NCI-H128 (cell line): Measurements from ENCODE around the gene CACNA1F.

Experiments
- DNase-seq: peaks from one replicate; lab custom pipeline; 2025; ENCODE audit not compliant: unreplicated experiment; lab: John Stamatoyannopoulos, UW

CACNA1F gene

DNA sequence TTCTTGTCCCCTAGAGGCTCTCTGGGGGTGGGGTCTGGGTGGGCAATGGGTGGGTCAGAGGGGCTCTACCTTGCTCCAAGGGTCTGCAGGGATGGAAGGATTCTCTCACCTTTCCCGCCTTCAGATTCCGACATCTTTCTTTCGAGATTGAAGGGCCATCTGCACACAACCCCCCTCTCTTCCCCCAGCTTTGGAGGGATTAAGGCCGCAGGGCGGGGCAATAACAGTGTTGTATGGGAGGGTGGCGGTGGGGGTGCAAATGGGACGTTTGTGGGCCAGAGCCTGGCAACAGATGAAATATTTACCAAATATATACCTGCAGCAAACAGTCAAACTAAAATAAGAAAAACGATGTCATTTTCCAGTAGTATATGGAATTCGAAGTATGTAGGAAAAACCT is at the start of gene CACNA1F:
Gene CACNA1F (minus strand): TSS at position 165 of the 400 bp plus-strand sequence. CDS start 31 bp downstream, at position 134.
- DNase-seq, result no peak

DNA sequence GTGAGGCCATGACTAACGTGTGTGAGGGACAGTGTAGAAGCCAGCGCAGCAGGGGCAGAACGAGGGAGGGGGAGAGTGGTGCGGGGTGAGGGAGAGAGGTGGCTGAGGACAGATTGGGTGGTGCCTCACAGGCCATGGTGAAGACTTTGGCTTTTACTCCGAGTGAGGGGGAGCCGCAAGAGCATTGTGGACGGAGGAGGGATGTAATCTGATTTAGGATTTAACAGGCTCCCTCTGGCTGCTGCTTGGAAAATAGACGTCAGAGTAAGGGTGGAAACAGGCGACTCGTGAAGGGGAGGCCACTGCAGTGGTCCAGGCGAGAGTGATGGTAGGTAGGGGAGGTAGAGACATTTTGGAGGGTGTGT is 49.5 kb upstream of the CACNA1F start:
- DNase-seq, result no peak

DNA sequence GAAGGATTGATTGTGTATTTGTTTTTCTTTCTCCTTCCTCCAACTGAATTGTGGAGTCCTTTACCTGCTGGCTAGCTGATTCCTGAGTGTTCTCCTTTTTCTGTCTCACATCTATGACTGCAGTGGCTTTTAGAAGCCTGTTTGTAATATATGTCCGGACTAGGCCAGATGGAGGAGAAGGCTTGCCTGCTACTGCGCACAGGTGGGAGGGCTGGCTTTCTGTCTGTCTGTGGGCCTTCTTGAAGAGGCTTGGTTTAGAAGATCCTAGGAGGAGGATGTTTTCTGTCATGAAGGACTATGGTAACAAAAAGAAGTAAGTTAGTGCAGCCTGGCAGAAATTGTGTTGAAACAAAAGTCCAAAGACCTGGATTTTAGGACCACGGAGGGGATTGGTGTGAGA is 44.9 kb upstream of the CACNA1F start:
- DNase-seq, result no peak

DNA sequence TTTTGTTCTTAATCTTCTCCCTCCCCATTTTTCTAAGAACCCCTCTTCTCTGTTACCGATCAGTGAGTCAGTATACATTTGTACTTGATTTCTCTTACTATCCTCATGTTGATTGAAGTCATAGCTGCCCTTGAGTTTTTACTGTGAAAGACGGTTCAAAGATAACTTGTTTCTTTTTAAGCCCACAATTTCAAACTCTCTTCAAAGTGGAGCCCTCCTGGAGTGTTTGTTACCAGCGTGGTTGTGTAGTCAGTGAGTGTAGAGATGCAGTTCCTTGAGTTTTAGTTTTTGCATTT is 44.3 kb upstream of the CACNA1F start:
- no peak for DNase-seq

DNA sequence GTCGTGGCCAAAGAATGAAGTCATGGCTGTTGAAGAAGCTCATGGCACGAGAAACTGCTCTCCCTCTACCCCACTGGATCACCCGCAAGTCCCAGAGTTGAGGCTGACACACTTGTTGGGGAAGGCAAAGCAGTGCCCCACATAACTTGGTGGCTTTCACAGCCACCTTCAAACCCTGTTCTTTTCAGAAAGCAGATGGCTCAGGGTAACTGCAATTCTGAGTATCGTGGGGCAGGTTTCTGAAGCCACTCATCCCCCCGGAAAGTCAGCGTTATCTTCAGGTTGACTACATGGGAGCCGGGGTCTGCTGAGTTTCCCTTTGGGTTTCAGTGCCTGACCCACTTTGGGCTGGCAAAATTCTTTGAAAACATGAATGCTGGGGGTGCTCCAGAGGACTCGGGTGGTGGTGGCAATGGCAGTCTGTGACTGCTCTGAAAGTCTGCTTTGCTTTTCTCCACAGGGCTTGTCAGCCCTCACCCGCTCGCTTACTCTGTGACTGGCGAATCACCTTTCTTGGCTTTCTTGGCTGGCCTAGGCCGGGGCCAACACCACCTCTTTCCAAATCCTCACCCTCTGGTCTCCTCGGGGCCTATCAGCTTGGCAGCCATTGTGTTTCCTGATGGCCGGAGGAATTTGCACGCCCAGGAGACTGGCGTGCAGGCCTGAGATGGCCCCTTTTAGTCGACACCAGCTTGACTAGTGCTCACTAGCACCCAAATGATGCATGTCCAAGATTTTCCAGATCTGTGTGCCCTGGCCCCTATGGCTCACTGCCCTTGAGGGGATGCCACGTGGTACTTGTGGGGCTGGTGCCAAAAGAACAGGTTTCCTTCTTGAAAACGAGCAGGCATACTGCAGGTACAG is 43.8 kb upstream of the CACNA1F start:
- DNase-seq, result no peak

DNA sequence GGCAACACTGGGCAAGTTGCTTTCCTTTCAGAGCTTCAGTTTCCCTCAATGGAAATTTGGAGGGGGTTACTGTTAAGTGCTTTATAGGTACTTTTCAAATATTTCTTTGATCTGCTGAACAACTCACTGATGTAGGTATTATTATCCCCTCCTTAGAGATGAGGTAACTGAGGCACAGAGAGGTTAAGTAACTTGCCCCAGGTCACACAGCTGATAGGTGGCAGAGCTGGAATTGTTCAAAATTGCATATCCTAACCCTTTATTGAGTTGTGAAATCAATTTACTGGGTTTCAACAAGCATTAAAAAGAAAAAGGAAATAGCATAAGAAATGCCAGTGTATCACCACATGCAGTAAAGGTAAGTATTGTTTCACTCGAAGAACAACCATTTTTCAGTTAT is 43.1 kb upstream of the CACNA1F start:
- DNase-seq, result no peak

DNA sequence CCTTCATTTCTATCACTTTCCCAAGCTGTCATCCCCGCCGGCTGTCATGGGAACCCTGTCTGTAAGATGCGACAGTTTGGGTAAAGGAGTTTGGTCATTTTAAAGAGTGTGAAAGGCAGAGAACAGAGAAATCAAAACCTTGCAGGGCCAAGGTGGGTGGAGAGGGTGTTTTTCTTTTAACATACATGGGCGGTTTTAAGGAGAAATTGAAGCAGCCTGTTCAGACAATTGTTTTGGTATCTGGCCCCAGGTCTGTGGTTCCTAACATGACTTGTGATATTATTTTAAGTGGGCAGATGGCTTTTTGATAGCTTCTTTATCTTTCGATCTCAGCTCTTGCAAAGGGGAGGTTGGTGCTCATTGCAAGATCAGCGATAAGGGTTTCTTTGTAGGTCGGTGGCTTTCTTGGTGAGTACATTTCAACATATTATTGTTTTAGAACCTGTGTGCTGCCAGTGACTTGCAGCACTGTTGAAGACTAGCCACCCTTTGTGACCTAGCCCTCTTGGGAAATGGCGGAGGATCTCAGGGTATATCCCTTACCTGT is 40.1 kb upstream of the CACNA1F start:
- no peak for DNase-seq

DNA sequence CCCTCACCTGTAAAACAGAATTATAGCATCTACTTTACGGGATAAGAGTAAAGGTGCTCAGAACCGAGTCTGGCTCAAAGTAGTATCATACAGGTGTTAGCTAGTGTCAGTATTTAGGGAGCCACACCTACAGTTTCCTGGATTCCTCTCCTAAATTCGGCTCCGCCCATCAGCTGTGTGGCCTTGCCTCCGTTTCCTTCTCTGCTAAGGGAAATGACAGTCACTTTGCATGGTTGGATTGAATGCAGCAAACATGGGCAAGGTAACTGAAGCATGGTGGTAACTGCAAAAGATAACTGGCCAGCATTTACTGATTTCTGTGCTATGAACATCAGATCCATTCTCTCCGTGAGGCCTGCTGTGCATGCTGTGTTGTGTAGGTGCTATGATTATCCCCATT is 39.3 kb upstream of the CACNA1F start:
- DNase-seq, result no peak

DNA sequence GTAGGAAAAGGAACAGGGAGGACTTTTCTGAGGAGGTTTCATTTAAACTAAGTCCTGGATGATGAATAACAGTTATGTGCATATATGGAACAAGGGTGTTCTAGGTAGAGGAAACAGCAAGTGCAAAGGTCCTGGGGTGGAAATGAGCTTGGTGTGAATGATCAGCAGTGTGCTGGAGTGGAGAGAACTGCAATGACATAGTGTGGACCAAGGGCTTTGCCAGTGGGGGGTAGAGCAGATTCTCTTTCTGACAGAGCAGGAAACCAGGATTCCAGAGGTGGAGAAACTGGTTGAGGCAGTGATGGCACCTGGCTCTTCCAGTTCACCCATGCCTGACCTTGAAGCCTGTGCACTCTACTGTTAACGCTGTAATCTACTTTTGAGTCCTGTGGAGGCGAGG is 38.2 kb upstream of the CACNA1F start:
- DNase-seq, result no peak

DNA sequence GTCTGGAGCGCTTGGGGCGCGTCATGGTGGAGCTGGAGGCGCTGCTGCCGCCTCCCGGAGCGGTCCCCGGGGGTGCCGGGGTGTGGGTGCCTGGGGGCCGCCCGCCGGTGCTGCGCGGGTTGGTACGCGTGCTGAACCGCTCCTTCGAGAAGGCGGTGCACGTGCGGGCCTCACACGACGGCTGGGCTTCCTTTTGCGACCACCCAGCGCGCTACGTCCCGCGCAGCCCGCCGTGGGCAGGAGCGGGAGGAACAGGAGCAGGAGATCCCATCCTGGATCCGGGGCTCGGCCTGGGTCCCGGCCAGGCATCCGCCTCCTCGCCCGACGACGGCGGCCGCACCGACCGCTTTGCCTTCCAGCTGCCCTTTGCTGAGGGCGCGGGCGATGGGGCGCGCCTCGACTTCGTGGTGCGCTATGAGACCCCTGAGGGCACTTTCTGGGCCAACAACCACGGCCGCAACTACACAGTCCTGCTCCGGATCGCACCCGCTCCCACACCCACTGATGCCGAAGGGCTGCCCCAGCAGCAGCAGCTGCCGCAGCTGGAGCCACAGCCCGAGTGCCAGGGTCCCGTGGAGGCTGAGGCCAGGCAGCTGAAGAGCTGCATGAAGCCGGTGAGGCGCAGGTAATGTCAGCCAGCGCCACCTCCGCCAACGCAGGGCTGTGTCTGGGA is 37.2 kb upstream of the CACNA1F start:
- DNase-seq, result no peak

DNA sequence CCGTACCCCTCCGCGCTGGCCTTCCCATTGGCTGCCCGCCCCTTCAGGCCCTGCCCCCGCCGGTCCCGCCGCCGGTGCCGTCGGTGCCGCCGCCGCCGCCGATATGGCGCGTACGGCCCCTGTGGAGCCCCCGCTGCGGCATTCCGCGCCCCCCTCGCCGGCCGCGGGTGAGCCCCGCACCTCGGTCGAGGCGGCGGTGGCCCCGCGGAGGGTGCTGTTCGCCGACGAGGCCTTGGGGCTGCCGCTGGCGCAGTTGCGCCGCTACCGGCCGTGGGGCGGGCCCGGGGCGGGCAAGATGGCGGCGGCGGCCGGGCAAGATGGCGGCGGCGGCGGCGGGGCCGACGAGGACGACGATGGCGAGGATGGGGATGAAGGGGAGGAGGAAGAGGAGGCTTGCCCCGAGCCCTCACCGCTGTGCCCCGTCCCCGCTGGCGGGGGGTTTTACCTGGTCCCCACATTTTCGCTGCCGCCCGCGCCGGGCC is 36.7 kb upstream of the CACNA1F start, which contains the start of gene PPP1R3F:
Gene PPP1R3F (plus strand): TSS at position 27 of the 482 bp plus-strand sequence. CDS start 77 bp downstream, at position 104.
- no peak for DNase-seq

DNA sequence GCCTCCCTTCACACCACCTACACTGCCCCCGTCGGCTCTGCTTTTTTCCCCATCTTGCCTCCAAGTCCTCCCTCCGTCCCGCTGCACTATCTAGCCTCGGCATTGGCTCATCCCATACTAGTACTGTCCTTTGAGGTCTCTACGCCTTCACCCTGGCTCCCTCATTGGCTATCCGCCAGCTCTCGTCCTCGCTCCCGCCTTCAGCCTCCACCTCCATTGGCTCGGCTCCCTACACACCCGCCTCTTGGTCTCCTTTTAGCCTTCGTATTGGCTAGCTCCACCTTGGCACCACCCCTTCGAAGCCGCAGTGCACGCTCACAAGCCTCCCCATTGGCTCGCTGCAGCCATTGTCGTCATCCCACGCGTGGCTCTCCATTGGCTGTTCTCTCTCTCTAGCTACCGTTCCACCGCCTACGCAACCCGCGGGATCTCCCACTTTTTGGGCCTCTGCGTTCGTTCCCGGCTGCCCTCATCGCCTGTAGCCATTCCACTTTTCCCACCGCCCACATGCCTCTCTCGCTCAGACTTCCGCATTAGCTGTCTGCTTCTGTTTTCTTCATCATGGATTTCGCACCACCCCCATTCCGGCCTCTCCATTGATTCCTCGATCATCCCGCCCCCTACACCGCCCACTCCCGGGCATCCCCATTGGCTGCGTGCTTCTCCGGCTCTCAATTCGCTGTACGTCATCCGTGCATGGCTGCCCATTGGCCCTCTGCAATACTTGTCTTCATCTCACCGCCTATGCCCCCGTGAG is 36.0 kb upstream of the CACNA1F start:
- DNase-seq, result peak; percentile 93

DNA sequence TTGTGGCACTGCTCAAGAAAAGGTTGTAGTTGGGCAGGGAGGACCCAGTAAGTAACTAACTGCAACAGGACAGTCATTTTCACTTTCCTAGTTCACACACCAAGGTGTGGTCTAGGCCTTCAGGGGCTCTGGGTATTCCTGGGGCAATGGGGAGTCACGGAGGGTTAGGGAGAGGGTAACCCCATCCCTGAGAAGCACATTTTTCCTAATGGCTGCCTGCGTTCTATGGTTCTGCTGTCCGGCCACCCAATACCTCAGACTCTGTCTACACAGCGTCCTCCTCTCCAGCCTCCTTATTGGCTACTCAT is 35.5 kb upstream of the CACNA1F start:
- no peak for DNase-seq

DNA sequence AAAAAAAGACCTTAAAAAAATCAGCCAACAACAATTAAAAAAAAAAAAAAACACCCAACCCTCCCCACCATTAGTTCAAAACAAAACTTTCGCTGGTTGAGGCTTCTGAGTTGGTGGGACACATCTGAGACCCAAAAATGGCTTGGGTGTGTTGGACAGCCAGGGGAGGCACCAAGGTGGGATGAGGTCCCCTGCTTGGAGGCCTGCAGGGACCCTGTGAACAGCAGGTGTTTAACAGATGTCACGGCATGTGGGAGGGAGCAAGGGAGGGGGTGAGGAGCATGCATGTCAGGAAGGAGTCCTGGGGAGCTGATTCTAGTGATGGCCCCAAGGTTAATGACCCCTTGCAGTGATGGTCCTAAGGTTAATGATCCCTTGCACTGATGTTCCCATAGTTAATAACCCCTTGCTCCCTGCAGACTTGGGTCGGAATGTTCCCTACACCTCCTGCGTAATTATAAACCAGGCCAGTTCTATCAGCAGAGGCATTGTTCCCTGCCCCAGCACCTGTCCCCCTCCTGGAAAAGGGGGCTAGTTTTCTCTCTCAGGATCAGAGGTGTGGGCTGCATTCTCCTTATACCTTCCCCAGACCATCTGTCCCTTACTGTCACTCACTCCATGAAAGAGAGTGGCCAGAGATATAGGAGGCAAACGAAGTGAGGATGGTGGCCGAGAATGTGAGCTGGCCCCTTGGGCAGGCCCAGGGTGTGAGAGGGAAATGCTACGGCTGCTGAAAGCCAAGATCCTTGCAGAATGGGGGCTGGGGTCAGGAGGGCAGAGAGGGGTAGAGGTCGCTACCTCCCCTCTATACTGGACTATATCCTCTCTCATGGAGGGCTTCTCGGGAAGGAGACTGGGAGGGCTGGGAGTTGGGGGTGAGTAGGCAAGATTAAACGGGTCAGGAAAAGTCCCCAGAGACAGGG is 33.6 kb upstream of the CACNA1F start:
- DNase-seq, result no peak

DNA sequence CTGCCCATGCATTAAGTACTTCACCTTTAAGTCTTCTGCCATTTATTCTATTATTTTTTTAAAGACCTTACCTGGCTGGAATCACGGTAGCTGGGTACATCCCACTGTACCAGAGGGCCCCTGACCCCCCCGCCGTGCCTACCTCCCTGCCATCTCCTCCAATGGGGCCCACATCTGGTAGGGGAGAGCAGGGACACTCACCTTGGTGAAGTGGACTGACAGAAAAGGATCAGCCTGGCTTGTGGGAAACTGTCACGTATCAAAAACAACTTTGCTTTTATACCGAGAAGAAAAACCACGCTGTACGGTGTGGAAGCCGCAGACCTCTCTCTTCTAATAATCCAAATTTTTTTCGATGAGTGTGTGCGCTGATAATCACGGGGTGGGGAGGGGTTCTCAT is 31.3 kb upstream of the CACNA1F start, which contains the start of gene FOXP3:
Gene FOXP3 (minus strand): TSS at position 251 of the 400 bp plus-strand sequence. CDS start 6,205 bp downstream, outside the sequence.
- no peak for DNase-seq

DNA sequence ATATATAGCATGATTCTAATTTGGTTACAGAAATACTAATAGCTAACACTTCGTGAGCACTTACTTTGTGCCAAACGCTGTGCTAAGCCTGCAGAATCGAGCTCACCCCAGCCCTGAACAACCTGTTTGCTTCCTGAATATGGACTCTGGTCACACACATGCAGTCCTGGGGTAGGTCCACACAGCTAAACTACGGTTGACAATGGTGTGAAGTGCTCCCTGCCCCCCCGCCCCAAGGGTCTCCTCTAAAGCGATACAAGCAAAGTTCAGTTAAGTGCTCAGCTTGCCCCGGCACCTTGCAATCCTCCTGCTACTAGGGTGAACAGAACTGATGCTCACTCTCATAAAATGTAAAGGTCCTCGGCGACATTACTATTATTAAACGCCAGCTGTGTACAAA is 30.5 kb upstream of the CACNA1F start:
- no peak for DNase-seq

DNA sequence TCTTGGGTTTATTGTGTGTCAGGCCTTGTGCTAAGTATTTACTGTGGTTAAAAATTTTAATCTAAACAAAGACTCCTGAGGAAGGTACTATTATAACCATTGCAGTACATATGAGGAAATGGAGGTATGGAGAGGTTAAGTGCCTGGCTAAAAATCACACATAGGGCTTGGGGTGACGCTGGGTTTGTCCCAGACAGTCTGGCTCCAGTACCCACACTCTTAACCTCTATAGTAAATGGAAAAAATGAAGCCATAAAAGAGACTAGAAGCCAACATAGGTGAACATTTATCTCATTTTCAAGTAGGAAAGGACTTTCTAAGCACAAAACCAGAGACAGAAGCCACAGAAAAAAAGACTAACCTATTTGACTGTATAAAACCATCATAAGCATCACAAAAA is 29.5 kb upstream of the CACNA1F start:
- no peak for DNase-seq

DNA sequence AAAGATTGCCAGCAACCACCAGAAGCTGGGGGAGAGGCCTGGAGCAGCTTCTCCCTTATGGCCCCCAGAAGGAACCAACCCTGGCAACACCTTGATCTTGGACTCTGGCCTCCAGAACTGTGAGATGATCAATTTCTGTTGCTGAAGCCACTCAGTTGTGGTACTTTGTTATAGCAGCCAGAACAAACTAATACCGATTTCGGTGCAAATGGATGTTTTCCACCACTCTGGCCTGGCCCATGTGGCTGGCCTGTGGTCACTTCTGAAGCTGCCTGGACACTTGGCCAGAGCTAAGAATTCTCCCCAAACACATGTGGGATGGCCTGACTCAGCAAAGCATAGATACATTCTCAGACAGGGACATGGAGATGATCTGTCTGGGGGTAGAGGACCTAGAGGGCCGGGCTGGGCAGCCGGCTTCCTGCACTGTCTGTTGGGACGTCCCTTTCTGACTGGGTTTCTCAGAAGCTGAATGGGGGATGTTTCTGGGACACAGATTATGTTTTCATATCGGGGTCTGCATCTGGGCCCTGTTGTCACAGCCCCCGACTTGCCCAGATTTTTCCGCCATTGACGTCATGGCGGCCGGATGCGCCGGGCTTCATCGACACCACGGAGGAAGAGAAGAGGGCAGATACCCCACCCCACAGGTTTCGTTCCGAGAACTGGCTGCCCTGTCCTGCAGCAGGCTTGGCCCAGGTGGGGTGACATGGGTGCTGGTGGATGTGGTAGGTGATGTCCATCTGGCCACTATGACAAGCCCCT is 27.3 kb upstream of the CACNA1F start:
- DNase-seq, result no peak

DNA sequence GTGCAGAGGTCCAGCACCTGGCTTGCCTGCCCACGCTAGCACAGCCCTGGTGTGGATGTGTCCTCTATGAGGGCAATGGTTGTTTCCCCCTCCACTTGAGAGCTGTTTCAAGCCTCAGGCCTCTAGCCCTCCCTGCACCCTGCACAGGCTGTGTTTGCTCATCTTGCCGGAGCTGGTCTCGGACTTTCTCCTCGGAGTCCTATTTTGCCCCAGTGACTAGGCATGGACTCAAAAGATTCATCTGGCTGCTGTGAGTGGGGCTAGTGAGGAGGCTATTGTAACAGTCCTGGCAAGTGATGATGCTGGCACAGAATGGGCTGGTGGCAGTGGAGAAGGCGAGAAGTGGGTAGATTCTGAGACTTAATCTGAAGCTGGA is 25.6 kb upstream of the CACNA1F start:
- DNase-seq, result no peak
